HG03060 (cell line): ENCODE data around the gene GNAI3.
"Not testable (repeated sequence)": the region's sequence is repeated elsewhere in the genome, so short reads cannot be mapped to it uniquely, and the experiment has no call there.

Experiments
- ATAC-seq: cut with Tn5 transposase; IDR thresholded peaks from one replicate; pipeline ENCODE4 v1.9.1; 2021; ENCODE audit warnings: low read depth, moderate number of reproducible peaks; ENCODE audit not compliant: unreplicated experiment

The GNAI3 gene

GRCh38 chr1:109655615-109656519 is 107.5 kb downstream of the GNAI3 start, which contains the start of gene GSTM4:
GSTM4 (plus strand) TSS chr1:109656099; CDS start chr1:109656390, 291 bp downstream.
- ATAC-seq, result no peak

- no peak for ATAC-seq
Measured at GRCh38 chr1:109657395-109657794, 109.0 kb downstream of the GNAI3 start.

GRCh38 chr1:109657970-109658369 is 109.6 kb downstream of the GNAI3 start:
- ATAC-seq, result no peak

- no peak for ATAC-seq
Measured at GRCh38 chr1:109658533-109659042, 110.2 kb downstream of the GNAI3 start.

- no peak for ATAC-seq
Measured at GRCh38 chr1:109659145-109659544, 110.7 kb downstream of the GNAI3 start.

- no peak for ATAC-seq
Measured at GRCh38 chr1:109659997-109660690, 111.7 kb downstream of the GNAI3 start.

GRCh38 chr1:109660691-109661026 is 112.2 kb downstream of the GNAI3 start:
- ATAC-seq, result not testable (repeated sequence)

GRCh38 chr1:109661391-109661790 is 113.0 kb downstream of the GNAI3 start:
- no peak for ATAC-seq

GRCh38 chr1:109664671-109665070 is 116.3 kb downstream of the GNAI3 start:
- ATAC-seq, result no peak

GRCh38 chr1:109667452-109668122 is 119.2 kb downstream of the GNAI3 start, which contains the start of gene GSTM2:
GSTM2 (plus strand) TSS chr1:109668057; CDS start chr1:109668116, 59 bp downstream.
- ATAC-seq, result no peak
